B cell (primary cell): ENCODE results near the gene MID1. TPM values are rescaled to one million over a fixed set of nuclear protein-coding genes. Genes with fewer than 3 reads are reported as not detected.

Experiments used
- ATAC-seq: fragments of 200-7000 bp; cut with Tn5 transposase; one replicate; pipeline ENCODE4 v1.10.0; 2021; ENCODE audit warnings: low read depth, mild to moderate bottlenecking, moderate number of reproducible peaks, moderate library complexity
- CTCF ChIA-PET: fragments of 350-600 bp; sonication (Branson Sonifier 250); formaldehyde crosslinking; loops from one replicate; lab custom pipeline; 2021; ENCODE audit warnings: antibody characterized with exemption, inconsistent platforms; lab: Charles Lee
- POLR2A ChIA-PET: fragments of 350-600 bp; sonication (Branson Sonifier 250); formaldehyde crosslinking; loops from one replicate; lab custom pipeline; 2021; ENCODE audit warnings: antibody characterized with exemption; lab: Charles Lee
- DNase-seq: peaks from one replicate; pipeline ENCODE4 v3.0.0; 2013
- H2AFZ ChIP-seq: 2 replicates; pipeline ENCODE4 v1.6.1; 2012; ENCODE audit warnings: mild to moderate bottlenecking, low read depth, low read length; ENCODE audit not compliant: insufficient read depth, poor library complexity, severe bottlenecking
- H3K27ac ChIP-seq, 2 donors: 1 replicate in 1 of 2; 2 replicates in 1 of 2; pipeline ENCODE4 v1.5.1; 2012 to 2013; ENCODE audit warnings: low read length in 2 of 2, mild to moderate bottlenecking in 2 of 2, moderate library complexity in 1 of 2
- H3K27me3 ChIP-seq, 4 experiments: fragments of 200-600 bp in 1 of 4; sonication (generic) in 1 of 4; replicated peaks in 1 of 4; 1 replicate in 2 of 4; 2 replicates in 2 of 4; pipeline versions ENCODE4 v1.6.1 to v1.7.0; 2013 to 2016; ENCODE audit warnings: low read length in 3 of 4, mild to moderate bottlenecking in 2 of 4, mixed read lengths in 1 of 4, moderate library complexity in 1 of 4; ENCODE audit not compliant: insufficient read depth in 4 of 4, control insufficient read depth in 3 of 4; ENCODE audit errors: control extremely low read depth in 1 of 4
- H3K36me3 ChIP-seq, 2 experiments: replicated peaks in 1 of 2; 1 replicate in 1 of 2; 2 replicates in 1 of 2; pipeline versions ENCODE4 v1.6.1 to v1.7.1; 2013; ENCODE audit warnings: low read length in 1 of 2; ENCODE audit not compliant: insufficient read depth in 2 of 2, control insufficient read depth in 1 of 2; ENCODE audit errors: control extremely low read depth in 1 of 2, extremely low read depth in 1 of 2
- H3K4me1 ChIP-seq, 2 donors: fragments of 200-600 bp in 1 of 2; sonication (generic) in 1 of 2; 1 replicate in 1 of 2; 2 replicates in 1 of 2; pipeline versions ENCODE4 v1.5.1 to v1.6.1; 2013 to 2017; ENCODE audit warnings: low read length in 2 of 2; ENCODE audit not compliant: control insufficient read depth in 2 of 2, insufficient read depth in 2 of 2
- H3K4me2 ChIP-seq: replicated peaks from 2 replicates; pipeline ENCODE3; 2012; ENCODE audit warnings: mild to moderate bottlenecking, low read depth, low read length; ENCODE audit not compliant: poor library complexity, severe bottlenecking
- H3K4me3 ChIP-seq, 5 experiments: fragments of 200-600 bp in 1 of 5; sonication (generic) in 1 of 5; 1 replicate in 3 of 5; 2 replicates in 2 of 5; pipeline versions ENCODE4 v1.5.1 to v1.7.0; 2011 to 2016; ENCODE audit warnings: low read length in 4 of 5, mild to moderate bottlenecking in 4 of 5, low read depth in 2 of 5, control low read depth in 1 of 5, moderate library complexity in 1 of 5; ENCODE audit not compliant: insufficient read depth in 1 of 5; ENCODE audit errors: control extremely low read depth in 1 of 5, extremely low read depth in 1 of 5
- H3K79me2 ChIP-seq: fragments of 200-600 bp; sonication (generic); one replicate; pipeline ENCODE4 v1.6.0; 2016; ENCODE audit warnings: low read length; ENCODE audit not compliant: control insufficient read depth, insufficient read depth
- H3K9ac ChIP-seq: fragments of 200-600 bp; sonication (generic); 2 replicates; pipeline ENCODE4 v1.6.1; 2017; ENCODE audit warnings: mild to moderate bottlenecking, low read length, moderate library complexity
- H3K9me3 ChIP-seq, 3 donors: one replicate each; pipeline versions ENCODE4 v1.6.1 to v1.7.1; 2013; ENCODE audit warnings: low read length in 2 of 3; ENCODE audit not compliant: control insufficient read depth in 2 of 3, insufficient read depth in 1 of 3; ENCODE audit errors: control extremely low read depth in 1 of 3
- H4K20me1 ChIP-seq: 2 replicates; pipeline ENCODE4 v1.6.0; 2012; ENCODE audit warnings: mild to moderate bottlenecking, low read length; ENCODE audit not compliant: insufficient read depth, control insufficient read depth, poor library complexity, severe bottlenecking
- H3K27ac Mint-ChIP-seq: one replicate; pipeline ENCODE4 v1.8.0; 2021; ENCODE audit warnings: mixed read lengths
- H3K27me3 Mint-ChIP-seq: one replicate; pipeline ENCODE4 v1.8.0; 2021; ENCODE audit warnings: mixed read lengths
- H3K4me1 Mint-ChIP-seq: one replicate; pipeline ENCODE4 v1.8.0; 2021; ENCODE audit warnings: mixed read lengths
- H3K4me3 Mint-ChIP-seq: one replicate; pipeline ENCODE4 v1.8.0; 2021; ENCODE audit warnings: mixed read lengths
- H3K9me3 Mint-ChIP-seq: one replicate; pipeline ENCODE4 v1.8.0; 2022; ENCODE audit warnings: mixed read lengths; ENCODE audit not compliant: insufficient read depth
- EZH2 ChIP-seq: IDR thresholded peaks from 2 replicates; pipeline ENCODE4 v1.6.1; 2012; ENCODE audit warnings: borderline replicate concordance, low read depth, mild to moderate bottlenecking, moderate library complexity, low read length; ENCODE audit not compliant: insufficient read depth, poor library complexity, severe bottlenecking
- WGBS: methylation state at CpG from one replicate; pipeline ENCODE4 v1.1.5; 2013; ENCODE audit warnings: missing lambda C conversion rate; ENCODE audit not compliant: insufficient coverage; 5-methylcytosine and 5-hydroxymethylcytosine counted together
- intact Hi-C: fragments of 100-400 bp; cut with micrococcal nuclease; formaldehyde crosslinking; loops from one replicate; pipeline ENCODE4 v1.10.0; 2022
- polyA plus RNA-seq: library from polyadenylated mRNA; depleted of rRNA; stranded (reverse); fragments of >200 nt; gene quantifications from 2 replicates; pipeline ENCODE4 v1.2.3, GENCODE V29; 2012
- total RNA-seq, 2 donors: library from RNA; stranded (reverse); fragments of 120-200 nt in 1 of 2; gene quantifications; 1 replicate in 1 of 2; 2 replicates in 1 of 2; pipeline versions ENCODE4 v1.2.3 to v1.2.4, GENCODE V29; 2013 to 2022
- TF ChIP-seq, protein P1 (sequence below): fragments of 200-600 bp; IDR thresholded peaks from one replicate; pipeline ENCODE4 v1.8.0; 2022; ENCODE audit warnings: antibody characterized with exemption, mild to moderate bottlenecking

Gene MID1
- total and polyA plus RNA-seq, 2 donors (not counting 1 experiment from before 2014, with no cell fraction given), result 0.15 to 0.44 TPM

- no peak overlapping the region for H3K9ac ChIP-seq
- no peaks in the 10 kb centered on the region for H3K36me3 ChIP-seq
- no peak for TF ChIP-seq EZH2
- TF ChIP-seq, protein P1, sequence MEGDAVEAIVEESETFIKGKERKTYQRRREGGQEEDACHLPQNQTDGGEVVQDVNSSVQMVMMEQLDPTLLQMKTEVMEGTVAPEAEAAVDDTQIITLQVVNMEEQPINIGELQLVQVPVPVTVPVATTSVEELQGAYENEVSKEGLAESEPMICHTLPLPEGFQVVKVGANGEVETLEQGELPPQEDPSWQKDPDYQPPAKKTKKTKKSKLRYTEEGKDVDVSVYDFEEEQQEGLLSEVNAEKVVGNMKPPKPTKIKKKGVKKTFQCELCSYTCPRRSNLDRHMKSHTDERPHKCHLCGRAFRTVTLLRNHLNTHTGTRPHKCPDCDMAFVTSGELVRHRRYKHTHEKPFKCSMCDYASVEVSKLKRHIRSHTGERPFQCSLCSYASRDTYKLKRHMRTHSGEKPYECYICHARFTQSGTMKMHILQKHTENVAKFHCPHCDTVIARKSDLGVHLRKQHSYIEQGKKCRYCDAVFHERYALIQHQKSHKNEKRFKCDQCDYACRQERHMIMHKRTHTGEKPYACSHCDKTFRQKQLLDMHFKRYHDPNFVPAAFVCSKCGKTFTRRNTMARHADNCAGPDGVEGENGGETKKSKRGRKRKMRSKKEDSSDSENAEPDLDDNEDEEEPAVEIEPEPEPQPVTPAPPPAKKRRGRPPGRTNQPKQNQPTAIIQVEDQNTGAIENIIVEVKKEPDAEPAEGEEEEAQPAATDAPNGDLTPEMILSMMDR, result no peak
- peaks cover 0 to 4% of the 10 kb centered on the region in 2 donors for H3K4me1 ChIP-seq
- DNase-seq, result no peak
- H3K27me3 ChIP-seq, result no peaks in the 10 kb centered on the region
- intact Hi-C loops, result no loop called here
- H3K4me3 ChIP-seq, result no peak overlapping the region
- no peaks in the 10 kb centered on the region for H3K9me3 Mint-ChIP-seq
- H3K79me2 ChIP-seq, result no peaks in the 10 kb centered on the region
- CTCF ChIA-PET, result no interaction called here
- H3K4me2 ChIP-seq, result no peak overlapping the region
- no peak for ATAC-seq
- WGBS, result no CpG with 5 or more reads among the region's 2 CpGs
- no peak overlapping the region for H3K27ac Mint-ChIP-seq
- no peaks in the 10 kb centered on the region for H3K27me3 Mint-ChIP-seq
- no peak overlapping the region for H3K4me3 Mint-ChIP-seq
- peaks cover 6% of the 10 kb centered on the region for H3K4me1 Mint-ChIP-seq
- POLR2A ChIA-PET, result no interaction called here
- H3K27ac ChIP-seq, result no peak overlapping the region
- H3K9me3 ChIP-seq, result no peaks in the 10 kb centered on the region
- H2AFZ ChIP-seq, result no peak overlapping the region
- H4K20me1 ChIP-seq, result no peaks in the 10 kb centered on the region
Observed at GRCh38 chrX:10465254-10465653, 155.1 kb downstream of the MID1 start.

GRCh38 chrX:10457092-10457491 is 163.3 kb downstream of the MID1 start:
- Histone ChIP-seq H3K27me3 (no peaks in the 10 kb centered on the region), H2AFZ (no peak overlapping the region), H3K27ac (no peak overlapping the region), H3K4me3 (no peak overlapping the region), H3K9me3 (no peaks in the 10 kb centered on the region), H3K9ac (no peak overlapping the region), H3K79me2 (no peaks in the 10 kb centered on the region), H3K36me3 (no peaks in the 10 kb centered on the region), H3K4me1 (no peaks in the 10 kb centered on the region), H4K20me1 (no peaks in the 10 kb centered on the region), H3K4me2 (no peak overlapping the region)
- Mint-ChIP-seq H3K27ac (no peak overlapping the region), H3K27me3 (no peaks in the 10 kb centered on the region), H3K9me3 (no peaks in the 10 kb centered on the region), H3K4me3 (no peak overlapping the region), H3K4me1 (no peaks in the 10 kb centered on the region)
- WGBS, result 90% methylated on average over 2 of the region's 5 CpGs
- DNase-seq (no peak), ATAC-seq (no peak)
- ChIA-PET CTCF (no interaction called here), POLR2A (no interaction called here)
- TF ChIP-seq EZH2, result no peak
- TF ChIP-seq, protein P1, result no peak
- intact Hi-C loops, result no loop called here
